GM12872 (cell line): ENCODE data around the gene KRT33B.

ENCODE experiments used
- TF ChIP-seq, protein P1 (sequence below): IDR thresholded peaks from 3 replicates; pipeline ENCODE4 v1.5.1; 2011; ENCODE audit warnings: low read depth, mild to moderate bottlenecking, low read length, moderate library complexity; ENCODE audit not compliant: insufficient read depth

KRT33B gene

DNA sequence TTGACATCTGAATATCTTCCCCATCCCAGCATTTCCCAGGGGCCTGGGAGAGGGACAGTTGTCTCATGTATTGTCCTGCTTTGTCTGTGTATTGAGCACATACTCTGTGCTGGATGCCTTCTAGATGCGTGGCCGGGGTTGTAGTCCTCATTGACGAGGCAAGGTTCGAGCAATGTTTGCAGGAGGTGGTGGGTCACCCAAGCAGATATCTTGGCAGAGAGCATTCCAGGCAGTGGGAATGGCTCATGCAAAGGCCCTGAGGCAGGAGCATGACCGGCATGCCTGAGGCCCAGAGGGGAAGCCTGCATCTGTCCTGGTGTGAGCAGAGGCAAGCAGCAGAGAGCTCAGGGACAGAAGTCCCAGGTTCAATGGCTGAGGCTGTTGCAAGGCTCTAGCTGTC, 36.5 kb downstream of the KRT33B start:
- TF ChIP-seq, protein P1, sequence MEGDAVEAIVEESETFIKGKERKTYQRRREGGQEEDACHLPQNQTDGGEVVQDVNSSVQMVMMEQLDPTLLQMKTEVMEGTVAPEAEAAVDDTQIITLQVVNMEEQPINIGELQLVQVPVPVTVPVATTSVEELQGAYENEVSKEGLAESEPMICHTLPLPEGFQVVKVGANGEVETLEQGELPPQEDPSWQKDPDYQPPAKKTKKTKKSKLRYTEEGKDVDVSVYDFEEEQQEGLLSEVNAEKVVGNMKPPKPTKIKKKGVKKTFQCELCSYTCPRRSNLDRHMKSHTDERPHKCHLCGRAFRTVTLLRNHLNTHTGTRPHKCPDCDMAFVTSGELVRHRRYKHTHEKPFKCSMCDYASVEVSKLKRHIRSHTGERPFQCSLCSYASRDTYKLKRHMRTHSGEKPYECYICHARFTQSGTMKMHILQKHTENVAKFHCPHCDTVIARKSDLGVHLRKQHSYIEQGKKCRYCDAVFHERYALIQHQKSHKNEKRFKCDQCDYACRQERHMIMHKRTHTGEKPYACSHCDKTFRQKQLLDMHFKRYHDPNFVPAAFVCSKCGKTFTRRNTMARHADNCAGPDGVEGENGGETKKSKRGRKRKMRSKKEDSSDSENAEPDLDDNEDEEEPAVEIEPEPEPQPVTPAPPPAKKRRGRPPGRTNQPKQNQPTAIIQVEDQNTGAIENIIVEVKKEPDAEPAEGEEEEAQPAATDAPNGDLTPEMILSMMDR: no peak

GRCh38 chr17:41332239-41332638, 37.4 kb downstream of the KRT33B start:
- TF ChIP-seq, protein P1: no peak

DNA sequence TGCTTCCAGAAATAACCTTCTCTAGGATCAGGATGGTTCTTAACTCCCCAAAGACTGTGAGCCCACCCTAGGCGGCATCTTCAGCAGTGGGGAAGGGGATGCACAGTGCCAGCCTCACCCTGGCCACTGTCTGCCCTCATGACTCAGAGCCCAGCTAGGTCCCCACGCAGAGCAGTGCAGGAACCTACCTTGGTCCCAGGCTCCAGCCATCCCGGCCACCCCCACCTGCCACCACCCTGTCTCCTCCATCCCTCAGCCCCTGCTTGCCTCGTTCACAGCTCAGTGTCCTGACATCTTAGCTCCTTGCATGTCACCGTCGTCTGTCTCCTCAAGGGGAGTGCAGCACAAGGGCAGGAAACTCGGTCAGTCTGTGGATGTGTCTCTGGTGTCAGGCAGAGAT, 38.0 kb downstream of the KRT33B start:
- TF ChIP-seq, protein P1: no peak

- TF ChIP-seq, protein P1: peak; percentile 83
These were observed 40.2 kb downstream of the KRT33B start for GRCh38 chr17:41329279-41329948.

DNA sequence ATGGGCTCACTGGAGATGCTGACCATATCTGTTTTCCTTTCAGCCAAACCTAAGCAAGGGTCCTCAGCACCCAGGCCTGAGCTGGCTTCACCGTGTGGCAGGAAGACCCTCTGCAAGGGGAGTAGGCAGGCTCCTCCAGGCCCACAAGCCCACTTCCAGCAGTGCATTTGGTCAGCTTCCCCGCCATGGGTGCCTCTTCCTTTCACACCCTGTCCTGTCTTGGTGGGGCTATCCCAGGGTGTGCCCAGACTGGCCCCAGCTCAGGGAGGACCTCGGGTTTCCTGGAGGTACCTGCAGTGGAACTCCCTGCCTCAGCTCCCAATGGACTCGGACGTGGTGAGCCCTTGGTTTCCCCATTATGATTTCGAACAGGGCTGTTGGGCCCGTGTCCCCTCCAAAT, 41.4 kb downstream of the KRT33B start:
- TF ChIP-seq, protein P1: no peak

- TF ChIP-seq, protein P1: no peak
These were observed 42.0 kb downstream of the KRT33B start for GRCh38 chr17:41327411-41328120.

DNA sequence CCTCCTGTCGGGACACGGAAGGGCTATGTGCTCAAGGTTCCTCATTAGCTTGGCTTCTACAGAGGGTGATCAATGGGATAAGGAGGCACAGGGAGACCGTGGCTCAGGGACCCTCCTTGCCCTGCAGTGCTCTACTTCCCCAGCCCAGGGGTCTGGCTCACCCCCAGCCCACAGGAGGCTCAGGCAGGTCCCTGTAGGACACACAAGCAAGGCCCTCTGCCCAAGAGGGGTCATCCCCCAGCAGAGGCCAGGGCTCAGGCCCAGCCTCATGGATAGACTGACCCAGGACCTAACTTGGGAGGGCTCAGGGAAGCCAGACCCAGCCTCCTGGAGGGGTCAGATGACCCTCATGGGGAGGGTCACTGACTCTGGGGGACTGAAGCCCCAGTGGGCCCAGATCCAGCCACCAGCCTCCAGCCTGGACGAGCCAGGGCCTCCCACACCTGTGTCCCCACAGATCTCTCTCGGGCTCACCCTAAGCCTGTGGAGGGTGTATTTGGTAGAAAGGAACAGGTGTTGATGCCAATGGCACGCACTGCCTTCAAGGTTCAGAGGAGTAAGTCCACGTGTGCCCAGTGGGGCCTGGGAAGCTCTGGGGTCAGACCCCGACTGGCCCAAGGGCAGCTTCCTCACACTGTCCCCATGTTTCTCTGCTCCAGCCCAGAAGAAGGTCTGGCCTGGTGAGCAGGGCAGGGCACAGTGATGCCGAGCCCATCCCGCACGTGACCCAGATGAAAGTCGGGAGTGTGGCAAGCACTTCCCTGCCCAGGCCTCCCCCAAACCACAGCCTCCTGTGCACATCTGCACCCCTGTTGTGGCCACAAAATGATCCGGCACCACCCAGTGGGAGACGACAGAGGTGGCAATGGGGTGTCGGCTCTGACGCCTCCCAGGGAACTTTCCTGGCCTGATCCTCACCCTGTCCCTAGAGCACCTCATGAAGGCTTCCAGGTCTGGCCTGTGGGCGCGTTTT, 43.2 kb downstream of the KRT33B start:
- TF ChIP-seq, protein P1: 0 out of 3 replicates have a peak, but pooled peaks have one; percentile 2
